GM19025 (cell line): ENCODE results near the gene ABL1.

Experiments
- ATAC-seq: cut with Tn5 transposase; IDR thresholded peaks from one replicate; pipeline ENCODE4 v1.9.1; 2021; ENCODE audit warnings: mild to moderate bottlenecking, low read depth, moderate library complexity; ENCODE audit not compliant: unreplicated experiment

The ABL1 gene

DNA sequence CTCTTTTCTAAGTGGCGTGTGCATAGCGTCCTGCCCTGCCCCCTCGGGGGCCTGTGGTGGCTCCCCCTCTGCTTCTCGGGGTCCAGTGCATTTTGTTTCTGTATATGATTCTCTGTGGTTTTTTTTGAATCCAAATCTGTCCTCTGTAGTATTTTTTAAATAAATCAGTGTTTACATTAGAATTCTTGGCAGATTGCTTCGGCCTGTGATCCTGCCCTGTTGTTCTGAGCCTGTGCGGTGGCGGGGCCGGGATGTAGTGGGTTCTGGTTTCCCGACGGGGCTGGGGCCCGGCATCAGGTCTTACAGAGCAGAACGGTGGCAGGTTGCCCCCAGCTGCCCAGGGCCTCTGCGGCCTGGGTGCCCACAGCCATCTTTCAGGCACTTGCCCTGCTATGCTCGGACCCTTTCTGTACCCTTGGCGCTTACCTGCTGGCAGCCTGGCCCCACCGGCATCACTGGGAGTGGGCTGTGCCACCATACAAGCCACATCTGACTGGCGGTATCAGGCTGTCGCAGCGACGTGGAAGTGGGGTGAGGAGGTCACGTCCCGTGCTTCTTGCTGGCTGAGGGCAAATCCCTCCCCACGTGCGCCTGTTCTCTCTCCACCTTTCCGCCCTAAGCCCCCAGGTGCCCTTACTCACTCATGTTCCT, 52.6 kb downstream of the ABL1 start:
- ATAC-seq = no peak

DNA sequence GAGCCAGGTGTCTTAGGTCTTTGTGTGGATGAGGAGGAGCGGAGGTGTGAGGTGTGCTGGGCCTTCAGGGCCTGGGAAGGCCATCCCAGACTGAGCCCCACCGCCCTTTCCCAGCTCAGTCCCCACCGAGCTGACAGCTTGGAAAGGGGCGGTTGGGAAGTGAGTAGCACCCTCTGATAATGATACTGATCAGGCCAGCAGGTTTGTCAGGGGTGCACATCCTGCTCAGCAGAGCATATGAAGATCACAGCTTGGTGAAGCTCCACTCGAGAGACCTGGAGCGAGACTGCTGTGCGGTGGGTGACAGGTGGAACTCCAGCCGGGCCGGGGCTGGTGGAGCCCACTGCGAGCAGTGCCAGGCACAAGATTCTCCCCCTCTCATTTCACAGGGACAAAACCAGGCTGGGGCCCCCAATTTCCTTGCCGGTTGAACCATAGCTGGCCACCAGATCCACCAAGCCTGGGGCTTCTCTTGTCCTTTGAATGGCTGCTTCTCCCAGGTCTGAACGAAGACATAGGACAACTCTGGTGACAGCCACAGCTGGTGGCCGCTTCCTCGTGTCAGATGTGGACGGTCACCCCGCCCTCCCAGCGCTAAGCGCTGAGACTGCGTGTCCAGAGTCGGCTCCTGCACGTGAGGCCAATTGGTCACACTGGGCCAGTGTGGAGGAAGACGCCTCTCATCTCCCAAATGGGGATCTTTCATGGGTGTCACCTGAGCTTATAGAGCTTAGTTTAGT, 53.3 kb downstream of the ABL1 start:
- ATAC-seq = no peak

DNA sequence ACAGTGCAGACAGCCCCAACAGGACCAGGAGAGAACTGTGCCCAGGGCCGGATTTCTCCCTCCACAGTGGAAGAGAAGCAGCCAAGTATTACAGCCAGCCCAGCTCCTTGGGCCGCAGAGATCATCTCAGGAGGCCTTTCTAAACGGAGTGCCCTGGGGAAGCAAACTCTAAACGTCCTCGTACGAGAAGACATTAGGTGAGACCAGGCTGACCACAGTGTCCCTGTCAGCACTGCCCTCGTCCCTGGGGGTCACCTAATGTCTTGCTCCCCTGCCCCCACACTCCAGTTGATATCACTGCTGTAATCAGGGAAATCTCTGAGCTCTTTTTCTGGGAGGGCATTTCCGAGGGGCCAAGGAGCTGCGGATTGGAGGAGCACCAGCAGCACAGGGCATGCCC, 55.1 kb downstream of the ABL1 start:
- ATAC-seq = no peak

DNA sequence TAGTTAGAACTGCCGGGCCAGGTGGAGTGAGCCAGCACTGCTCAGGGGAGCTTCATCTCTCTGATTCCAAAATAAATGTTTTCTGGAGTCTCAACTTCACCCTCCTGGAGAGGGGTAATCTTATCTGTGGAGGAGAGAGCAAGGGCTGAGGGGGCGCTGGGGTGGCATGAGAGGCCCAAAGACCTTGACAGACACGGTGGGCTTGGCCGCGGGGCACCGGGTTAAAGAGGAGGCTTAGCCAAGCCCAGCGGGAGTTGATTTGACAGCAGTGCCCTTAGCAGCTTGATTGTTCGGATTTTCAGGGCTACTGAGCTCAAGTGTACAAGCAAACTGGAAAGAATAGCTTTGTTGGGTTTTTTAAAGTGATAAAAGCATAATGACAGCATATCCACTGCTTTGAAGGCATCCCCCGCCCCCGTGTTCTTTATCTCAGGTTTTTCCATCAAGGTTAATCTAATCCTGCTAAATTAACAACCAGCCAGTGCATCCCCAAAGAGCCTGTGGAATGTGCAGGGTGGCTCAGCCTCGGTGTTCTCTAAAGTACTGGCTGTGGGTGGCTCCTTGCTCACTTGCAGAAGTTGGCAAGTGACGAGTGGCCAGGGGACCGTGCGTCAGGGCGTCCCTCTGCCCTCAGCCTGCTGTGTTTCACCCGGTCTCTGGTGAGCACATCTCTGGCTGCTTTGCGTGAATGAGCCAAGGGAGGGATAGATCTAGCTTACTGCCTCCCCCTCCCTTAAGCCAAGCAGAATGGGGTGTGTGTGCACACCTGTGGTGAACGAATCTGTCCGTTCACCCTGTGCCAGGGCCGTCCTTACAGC, 56.0 kb downstream of the ABL1 start:
- no peak for ATAC-seq

DNA sequence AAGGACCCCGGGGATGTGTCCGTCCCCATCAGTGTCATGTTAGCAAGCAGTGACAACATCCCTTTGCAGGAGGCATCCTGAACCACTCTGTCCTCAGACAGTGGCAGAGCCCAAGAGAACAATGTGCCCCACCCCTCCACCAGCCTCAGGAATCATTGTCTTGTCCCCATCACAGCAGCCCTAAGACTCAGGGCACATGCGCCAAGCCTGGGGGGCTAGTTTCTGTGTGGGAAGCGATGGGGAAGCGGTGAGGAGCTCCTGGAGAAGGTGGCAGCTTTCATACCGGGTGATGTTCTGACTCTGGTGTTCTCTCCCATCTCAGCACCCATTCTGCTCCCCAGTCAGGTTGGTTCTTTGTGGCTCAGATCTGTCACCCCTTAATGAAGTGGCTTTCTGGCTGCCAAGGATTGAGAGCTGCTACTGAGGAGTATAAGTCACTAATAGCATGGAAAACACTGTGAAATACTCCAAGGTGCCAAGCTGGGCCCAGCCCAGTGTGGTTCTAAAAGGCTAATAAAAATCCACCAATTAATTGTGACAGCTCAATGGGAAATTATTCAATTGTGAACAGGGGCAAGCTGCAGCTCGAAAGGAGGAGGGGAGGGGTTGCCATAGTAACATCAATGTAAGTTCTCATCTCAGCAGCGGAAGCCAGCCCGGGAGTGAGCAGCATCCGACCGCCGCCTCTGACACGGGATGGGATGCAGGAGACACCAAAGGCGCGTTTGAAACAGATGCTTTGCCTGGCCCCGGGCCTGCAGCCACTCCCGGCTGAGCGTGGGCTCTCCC, 56.8 kb downstream of the ABL1 start:
- no peak for ATAC-seq

DNA sequence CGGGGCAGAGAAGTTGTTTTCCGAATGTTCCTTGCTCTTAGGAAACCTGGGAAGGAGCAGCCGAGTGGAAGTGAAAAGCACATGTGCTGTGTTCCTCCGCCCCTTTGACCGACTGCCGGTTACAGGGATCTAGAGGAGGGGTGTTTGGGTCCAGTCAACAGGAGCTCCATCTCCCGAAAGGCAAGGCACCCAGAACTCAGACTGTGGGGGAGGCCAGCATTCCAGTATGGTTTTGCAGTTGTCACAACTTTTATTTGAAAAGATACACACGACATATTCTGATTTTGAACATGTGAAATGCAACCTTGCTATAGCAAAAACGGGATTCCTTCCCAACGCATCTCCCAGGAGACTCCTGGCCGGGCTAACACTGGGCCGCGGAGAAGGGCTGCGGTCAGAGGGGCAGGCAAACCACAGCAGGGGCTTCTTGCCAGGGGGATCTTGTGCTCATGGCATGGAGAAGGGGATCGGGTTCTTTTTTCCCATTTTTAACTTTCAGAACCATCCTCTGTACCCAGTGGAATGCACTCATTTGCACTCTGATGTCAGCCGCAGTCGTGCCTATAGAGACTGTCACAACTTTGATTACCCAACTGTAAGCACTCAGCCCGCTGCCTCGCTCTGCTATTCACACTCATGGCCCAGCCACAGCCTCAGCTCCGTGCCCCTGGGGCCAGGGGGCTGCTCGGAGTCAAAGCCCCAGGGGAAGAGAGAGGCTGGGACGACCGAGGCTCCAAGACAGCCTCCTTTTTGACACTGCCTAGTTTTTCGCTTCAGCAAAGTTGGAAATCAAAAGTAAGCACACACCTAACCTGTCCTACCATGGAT, 57.6 kb downstream of the ABL1 start:
- no peak for ATAC-seq

DNA sequence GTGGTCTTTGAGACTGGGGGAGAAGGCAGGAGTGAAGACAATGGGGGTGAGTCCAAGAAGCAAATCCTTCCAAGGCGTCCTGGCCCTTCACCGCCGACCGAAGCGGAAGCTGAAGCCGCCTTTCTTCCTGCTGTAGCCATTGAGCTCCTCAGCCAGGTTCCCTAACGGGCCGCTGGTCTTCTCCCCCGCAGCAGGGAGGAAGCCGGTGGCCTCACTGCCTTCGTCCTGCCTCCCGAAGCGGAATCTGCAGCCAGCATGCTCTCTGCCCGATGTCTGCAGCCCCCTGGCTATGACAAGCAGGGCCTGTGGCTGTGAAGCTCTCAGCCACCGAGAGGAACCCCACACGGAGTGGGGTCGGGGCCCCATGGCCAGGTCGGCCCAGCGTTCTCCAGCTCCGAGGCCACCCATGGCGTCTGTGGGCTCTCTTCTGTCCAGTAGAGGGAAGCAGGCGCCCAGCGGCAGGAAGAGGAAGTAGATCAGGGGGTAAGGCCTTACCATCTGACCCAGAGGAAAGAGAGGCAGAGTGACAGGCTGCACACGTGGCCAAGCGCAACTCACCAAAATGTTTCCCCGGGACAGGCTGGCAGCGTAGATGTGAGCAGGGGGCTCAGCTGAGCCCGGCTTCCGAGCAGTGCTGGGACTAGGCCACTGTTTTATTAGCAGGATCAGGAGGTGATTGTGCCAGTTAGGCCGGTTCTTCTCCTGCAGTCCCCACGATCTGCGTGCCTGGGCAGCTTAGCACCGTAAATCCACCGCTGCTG, 58.5 kb downstream of the ABL1 start:
- no peak for ATAC-seq

DNA sequence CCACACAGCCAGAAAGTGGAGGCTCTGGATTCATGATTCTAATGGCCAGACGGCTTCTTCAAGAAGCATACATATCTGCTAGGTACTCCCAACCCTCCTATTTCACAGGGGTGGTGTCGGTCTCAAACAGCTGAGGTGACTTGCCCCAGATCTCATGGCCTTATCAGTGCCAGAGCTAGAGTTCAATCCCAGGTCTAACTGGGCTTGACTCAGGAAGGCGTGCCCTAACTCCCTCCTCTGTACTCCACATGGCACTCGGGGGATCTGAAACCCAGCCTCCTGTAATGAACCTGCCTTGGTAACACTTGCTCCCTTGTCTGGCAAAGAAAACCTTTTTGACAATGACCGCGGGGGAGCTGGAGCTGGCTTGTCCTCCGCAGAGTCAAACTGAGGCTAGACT, 59.5 kb downstream of the ABL1 start:
- no peak for ATAC-seq

DNA sequence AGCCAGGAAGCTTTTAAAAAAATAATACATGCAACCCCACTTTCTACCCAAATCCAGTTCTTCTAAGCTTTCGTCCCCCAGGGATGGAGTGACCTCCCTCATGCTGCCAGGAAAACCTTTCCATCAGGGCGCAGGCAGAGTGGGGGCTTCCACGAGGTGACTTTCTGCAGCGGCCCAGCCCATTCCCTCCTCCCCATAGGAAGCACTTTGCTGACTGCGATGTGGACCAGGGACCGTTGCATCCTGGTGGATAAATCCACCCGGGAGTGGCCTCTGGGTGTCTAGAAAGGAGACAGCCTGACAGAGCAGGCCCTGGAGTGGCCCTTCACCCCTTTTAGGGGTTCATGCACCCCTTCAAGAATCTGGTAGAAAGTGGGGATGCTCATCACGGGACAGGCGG, 60.0 kb downstream of the ABL1 start:
- no peak for ATAC-seq

DNA sequence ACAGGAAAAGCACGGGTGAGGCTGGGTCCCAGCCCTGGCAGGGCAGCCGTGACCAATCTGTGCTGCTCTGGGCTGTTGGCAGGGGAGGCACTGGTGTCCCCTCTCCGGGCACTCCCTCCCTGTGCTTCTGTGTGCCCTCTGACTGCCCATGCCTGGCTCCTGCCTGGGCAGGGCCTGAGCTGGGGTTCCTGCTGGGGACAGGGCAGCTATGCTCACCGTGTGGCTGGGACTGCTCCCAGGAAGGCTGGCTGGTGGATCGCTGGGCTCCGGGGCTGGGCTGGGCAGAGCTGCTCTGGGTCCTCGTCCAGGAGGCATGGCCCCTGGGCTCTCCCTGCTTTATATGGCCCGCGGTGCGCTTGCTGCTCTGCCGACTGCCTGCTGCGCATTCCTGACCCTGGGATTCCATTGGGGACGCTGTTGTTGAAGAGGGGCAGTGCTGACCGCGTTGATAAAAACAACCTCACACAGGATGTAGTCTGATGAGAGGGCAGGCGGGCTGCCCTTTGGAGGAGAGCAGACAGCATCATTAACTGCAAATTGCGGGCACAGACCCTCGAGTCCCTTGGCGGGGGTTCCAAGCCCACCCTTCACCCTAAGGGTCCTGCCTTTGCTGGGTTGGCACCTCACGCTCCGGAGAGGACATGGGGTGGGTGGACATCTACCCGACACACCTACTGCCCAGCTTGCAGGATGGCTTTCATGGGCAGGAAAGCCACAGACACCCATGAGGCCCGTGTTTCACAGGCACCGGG, 60.6 kb downstream of the ABL1 start:
- no peak for ATAC-seq

DNA sequence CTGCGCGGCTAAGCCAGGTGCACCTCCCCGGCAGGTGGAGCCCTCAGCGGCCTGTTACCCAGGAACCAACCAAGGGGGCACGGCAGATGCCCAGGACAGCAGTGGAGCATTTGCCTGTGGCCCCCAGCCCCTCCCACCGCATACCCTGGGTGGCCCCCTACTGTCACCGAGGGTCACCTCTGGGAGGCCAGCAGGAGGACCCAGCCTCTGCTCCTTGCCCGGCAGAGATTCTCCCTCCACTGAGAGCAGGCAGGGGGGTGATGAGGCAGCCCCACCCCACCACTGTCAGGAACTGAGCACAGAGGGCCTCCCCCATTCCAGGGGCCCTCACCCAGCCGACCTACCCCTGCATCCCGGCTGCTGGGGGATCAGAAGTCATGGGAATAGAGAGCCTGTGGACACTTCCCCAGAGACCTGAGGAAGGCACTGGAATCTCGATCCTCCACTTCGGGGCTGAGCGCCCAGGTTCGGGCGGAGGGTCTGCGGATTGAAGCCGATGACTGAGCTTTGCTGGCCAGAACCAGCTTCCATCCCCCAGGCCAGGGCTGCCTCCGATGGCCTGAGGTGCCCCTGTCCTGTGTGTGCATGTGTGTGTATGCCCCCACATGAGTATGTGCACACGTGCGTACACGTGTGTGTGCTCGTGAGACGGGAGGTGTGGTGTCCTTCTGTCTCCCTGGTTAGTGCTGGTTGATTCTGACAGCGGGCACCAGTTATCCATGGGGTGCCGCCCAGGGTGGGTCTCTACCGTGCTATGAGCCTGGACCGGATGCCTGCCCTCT, 61.4 kb downstream of the ABL1 start, which contains the start of gene QRFP:
Gene QRFP (minus strand): TSS at position 580 of the 782 bp plus-strand sequence. CDS start 2,974 bp downstream, outside the sequence.
- no peak for ATAC-seq

DNA sequence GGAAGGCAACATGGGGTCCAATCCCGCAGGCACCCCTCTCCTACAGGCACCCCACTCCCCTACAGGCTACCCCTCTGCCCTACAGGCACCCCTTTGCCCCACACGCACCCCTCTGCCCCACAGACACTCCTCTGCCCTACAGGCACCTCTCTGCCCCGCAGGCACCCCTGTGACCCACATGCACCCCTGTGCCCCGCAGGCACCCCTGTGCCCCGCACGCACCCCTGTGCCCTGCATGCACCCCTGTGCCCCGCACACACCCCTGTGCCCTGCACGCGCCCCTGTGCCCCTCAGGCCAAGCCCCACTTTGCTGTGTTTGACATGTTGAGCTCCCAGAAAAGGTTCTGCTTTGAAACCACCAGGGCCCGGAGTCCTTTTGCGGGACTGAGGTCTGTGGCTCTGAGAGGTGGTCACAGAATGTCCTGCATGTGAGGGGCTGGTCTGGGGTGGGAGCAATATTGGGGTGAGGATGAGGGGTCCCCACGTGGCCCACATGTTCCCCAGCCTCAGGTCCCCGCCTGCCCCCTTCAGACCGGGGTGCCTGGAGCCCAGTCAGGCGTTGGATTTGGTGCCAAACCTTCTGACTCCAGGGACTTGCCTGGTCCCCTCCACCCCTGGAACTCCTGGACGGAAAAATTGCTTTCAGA, 62.2 kb downstream of the ABL1 start:
- ATAC-seq = no peak

DNA sequence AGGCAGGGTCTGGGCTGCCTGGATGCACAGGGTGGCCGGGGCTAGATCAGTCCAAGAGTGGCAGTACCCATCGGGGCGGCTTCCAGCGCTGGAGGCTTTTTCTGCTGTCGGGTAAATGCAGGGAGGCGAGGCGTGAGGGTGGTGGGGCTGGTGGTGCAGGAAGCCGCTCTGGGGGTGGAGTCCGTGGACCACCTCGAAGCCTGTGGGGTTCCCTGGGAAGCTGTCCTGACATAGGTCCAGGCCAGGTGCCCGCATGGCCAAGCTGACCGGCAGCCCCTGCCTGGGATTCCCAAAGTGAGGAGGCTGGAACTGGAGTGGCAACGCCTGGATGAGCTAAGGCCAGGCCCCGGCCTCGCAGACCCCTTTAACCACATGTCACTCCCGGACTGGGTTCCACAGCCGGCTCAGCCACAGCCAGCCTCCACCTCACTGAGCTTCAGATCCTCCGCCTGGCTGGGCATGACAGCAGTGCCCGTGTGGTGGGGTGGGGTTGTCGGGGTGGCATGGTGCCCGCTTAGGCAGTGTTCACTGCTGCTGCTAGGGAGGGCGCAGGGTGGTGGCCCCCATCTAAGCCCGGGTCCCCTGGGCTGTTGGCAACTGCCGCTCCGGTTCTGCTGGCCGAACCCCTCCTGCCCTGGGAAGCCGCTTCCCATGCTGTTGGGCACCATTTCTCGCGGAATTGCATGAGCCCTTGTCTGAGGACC, 62.9 kb downstream of the ABL1 start:
- no peak for ATAC-seq

DNA sequence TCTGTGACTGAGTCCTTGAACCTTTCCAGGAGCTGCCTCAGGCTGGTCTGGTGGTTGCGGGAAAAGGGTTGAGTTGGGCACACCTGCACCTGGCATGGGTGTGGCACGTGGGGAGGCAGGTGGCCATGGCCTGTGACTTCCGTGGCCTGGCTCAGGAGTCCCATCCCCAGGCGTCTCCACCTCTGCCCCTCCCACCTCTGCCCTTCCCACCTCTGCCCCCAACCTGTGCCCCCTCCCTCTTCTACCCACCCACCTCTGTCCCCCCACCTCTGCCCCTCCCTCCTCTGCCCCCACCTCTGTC, 63.4 kb downstream of the ABL1 start:
- ATAC-seq = no peak

DNA sequence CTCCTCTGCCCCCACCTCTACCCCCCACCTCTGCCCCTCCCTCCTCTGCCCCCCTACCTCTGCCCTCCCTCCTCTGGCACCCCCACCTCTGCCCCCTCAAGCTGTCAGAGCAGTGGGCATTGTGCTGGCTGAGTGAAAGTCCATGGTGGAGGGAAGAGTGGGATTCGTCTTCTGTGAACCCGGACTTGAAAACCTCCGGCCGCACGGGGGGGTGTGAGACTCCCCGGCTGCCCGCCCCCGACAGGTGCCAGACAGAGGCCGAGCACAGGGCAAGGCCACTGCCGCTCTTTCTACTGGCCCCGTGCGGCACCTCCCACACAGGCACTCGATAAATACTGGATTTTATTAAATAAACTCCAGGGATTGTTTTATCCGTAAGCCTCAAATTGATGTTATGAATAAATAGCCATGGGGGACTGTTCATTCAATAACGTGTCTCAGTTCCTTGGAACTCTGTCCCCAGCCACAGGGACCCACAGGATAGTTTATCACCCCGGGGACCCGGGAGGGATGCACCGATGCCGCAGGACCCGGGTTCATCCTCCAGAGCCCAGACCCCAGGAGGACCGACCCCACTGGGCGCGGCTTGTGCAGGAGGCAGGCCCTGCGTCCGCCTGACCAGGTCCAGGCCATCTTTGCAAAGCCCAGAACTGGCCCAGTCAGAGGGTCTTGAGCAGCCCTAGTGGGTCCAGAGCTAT, 64.1 kb downstream of the ABL1 start:
- no peak for ATAC-seq
